HFFc6 (cell line): ENCODE results near the gene ITPR3. TPM values are rescaled to one million over a fixed set of nuclear protein-coding genes. Genes with fewer than 3 reads are reported as not detected.

Experiments used
- DNase-seq: peaks from one replicate; pipeline ENCODE4 v3.0.0-alpha.2; 2018
- H3K27ac Mint-ChIP-seq: 2 replicates; pipeline ENCODE4 v1.8.0; 2020; ENCODE audit warnings: mild to moderate bottlenecking, mixed read lengths
- H3K27me3 Mint-ChIP-seq: 2 replicates; pipeline ENCODE4 v1.8.0; 2021; ENCODE audit warnings: mild to moderate bottlenecking, moderate library complexity, mixed read lengths; ENCODE audit not compliant: insufficient read depth
- H3K36me3 Mint-ChIP-seq: 2 replicates; pipeline ENCODE4 v1.8.0; 2021; ENCODE audit warnings: low read depth, mixed read lengths
- H3K4me1 Mint-ChIP-seq: 2 replicates; pipeline ENCODE4 v1.8.0; 2020; ENCODE audit warnings: low read depth, mixed read lengths
- H3K4me3 Mint-ChIP-seq: 2 replicates; pipeline ENCODE4 v1.8.0; 2020; ENCODE audit warnings: mild to moderate bottlenecking, moderate library complexity, mixed read lengths
- H3K9me3 Mint-ChIP-seq: 2 replicates; pipeline ENCODE4 v1.8.0; 2020; ENCODE audit warnings: mild to moderate bottlenecking, mixed read lengths
- total RNA-seq, 6 experiments: library from RNA; stranded (reverse); fragmentation: NEBNext Ultra II Directional; extraction: Animal tissue kit (Norgen Biotek cat#: 25700); gene quantifications; 2 replicates in 1 of 6; 3 replicates in 5 of 6; pipeline ENCODE4 v1.2.3, GENCODE V29; 2021
- TF ChIP-seq, protein P1 (sequence below): fragments of 200-600 bp; sonication (generic); IDR thresholded peaks from 2 replicates; pipeline ENCODE4 v1.5.0; 2021; ENCODE audit warnings: antibody characterized with exemption, mild to moderate bottlenecking

The ITPR3 gene
- total RNA-seq, 6 experiments from 2014 or later = 20.2 to 30.3 (median 26.9) TPM

DNA sequence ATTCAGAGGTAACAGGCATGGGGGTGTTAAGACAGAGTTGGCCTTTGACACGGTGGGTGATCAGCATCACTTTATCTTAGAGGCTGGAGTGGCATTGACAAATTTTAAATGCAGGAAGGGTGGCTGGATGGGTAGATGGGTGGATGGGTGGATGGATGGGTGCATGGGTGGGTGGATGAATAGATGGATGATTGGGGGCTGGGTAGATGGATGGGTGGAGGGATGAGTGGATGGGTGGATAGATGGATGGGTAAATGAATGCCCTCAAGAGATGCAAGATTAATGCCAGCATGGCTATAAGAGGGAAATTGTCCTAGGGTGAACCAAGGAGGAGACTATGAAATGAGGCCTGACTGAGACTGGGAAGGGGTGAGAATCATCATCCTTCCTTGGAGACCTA lies 18.4 kb downstream of the ITPR3 start:
- DNase-seq = no peak
- TF ChIP-seq, protein P1, sequence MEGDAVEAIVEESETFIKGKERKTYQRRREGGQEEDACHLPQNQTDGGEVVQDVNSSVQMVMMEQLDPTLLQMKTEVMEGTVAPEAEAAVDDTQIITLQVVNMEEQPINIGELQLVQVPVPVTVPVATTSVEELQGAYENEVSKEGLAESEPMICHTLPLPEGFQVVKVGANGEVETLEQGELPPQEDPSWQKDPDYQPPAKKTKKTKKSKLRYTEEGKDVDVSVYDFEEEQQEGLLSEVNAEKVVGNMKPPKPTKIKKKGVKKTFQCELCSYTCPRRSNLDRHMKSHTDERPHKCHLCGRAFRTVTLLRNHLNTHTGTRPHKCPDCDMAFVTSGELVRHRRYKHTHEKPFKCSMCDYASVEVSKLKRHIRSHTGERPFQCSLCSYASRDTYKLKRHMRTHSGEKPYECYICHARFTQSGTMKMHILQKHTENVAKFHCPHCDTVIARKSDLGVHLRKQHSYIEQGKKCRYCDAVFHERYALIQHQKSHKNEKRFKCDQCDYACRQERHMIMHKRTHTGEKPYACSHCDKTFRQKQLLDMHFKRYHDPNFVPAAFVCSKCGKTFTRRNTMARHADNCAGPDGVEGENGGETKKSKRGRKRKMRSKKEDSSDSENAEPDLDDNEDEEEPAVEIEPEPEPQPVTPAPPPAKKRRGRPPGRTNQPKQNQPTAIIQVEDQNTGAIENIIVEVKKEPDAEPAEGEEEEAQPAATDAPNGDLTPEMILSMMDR = no peak
- no peak overlapping the region for H3K4me3 Mint-ChIP-seq
- peaks cover 4% of the 10 kb centered on the region; the same call in 1 of the 2 replicates for H3K36me3 Mint-ChIP-seq
- H3K9me3 Mint-ChIP-seq = no peaks in the 10 kb centered on the region
- H3K4me1 Mint-ChIP-seq = peaks cover 14% of the 10 kb centered on the region
- no peaks in the 10 kb centered on the region; the same call in 1 of the 2 replicates for H3K27me3 Mint-ChIP-seq
- no peak overlapping the region for H3K27ac Mint-ChIP-seq

DNA sequence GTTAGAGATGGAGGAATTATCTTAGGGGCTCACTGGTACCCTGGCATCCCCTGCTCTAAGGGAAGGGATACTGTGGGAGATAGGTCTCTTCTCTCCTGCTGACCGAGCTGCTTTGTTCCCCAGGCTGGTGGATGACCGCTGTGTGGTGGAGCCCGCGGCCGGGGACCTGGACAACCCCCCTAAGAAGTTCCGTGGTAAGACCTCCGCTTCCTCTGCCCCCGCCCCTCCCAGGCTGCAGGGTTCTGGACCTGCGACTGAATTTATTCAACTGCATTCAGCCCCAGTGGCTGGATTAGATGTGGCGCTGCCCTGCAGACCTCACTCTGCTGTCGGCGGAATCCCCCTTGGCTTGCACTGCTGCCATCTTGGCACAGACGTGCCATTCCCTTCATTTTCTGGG lies 19.2 kb downstream of the ITPR3 start:
- H3K9me3 Mint-ChIP-seq = no peaks in the 10 kb centered on the region
- TF ChIP-seq, protein P1 = no peak
- H3K4me3 Mint-ChIP-seq = no peak overlapping the region
- H3K27ac Mint-ChIP-seq = no peak overlapping the region
- H3K4me1 Mint-ChIP-seq = peaks cover 6% of the 10 kb centered on the region
- no peaks in the 10 kb centered on the region; the same call in 1 of the 2 replicates for H3K27me3 Mint-ChIP-seq
- peaks cover 4% of the 10 kb centered on the region; the same call in 1 of the 2 replicates for H3K36me3 Mint-ChIP-seq
- DNase-seq = no peak

DNA sequence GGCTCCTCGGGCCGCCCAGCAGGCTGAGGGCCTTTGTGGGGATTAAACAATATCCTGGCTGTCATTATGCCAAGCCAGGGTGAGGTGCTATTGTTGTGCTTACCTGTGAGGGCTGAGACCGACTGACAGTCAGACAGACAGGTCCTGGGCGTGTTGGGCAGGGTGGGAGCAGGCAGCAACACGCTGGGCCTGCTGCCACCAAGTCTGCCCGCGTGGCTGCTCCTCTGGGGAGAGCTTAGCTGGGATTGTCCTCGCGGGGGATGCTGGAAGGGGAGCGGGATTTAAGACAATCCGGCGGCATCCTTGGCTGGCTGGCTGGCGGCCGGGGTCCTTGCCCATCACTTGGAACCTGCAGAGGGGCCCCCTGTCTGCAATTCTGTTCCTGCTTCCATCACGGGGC lies 20.0 kb downstream of the ITPR3 start:
- DNase-seq = no peak
- Mint-ChIP-seq H3K9me3 (no peaks in the 10 kb centered on the region), H3K4me1 (peaks cover 5% of the 10 kb centered on the region; the same call in 1 of the 2 replicates), H3K36me3 (peaks cover 4% of the 10 kb centered on the region; the same call in 1 of the 2 replicates), H3K27me3 (no peaks in the 10 kb centered on the region; the same call in 1 of the 2 replicates), H3K27ac (no peak overlapping the region), H3K4me3 (no peak overlapping the region)
- TF ChIP-seq, protein P1 = no peak

DNA sequence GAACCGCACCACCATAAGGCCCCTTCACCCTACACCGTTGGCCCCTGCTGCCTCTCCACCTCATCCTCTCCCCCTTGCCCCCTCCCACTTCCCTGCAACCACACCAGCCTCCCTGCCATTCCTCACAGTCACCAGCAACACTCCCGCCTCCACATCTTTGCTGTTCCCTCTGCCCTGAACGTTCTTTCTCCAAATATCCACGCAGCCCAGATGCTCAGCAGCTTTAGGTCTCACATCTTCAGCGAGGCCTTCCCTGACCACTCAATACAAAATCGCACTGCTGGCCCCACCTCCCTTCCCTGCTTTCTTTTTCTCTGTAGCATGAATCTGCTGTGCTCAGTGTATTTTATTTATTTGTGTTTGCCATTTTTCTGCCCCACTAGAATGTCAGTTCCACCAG lies 20.5 kb downstream of the ITPR3 start:
- H3K36me3 Mint-ChIP-seq = peaks cover 4% of the 10 kb centered on the region; the same call in 1 of the 2 replicates
- no peak overlapping the region for H3K27ac Mint-ChIP-seq
- H3K4me1 Mint-ChIP-seq = peaks cover under 1% of the 10 kb centered on the region; the same call in 1 of the 2 replicates
- H3K27me3 Mint-ChIP-seq = no peaks in the 10 kb centered on the region; the same call in 1 of the 2 replicates
- TF ChIP-seq, protein P1 = no peak
- DNase-seq = no peak
- no peak overlapping the region for H3K4me3 Mint-ChIP-seq
- H3K9me3 Mint-ChIP-seq = no peaks in the 10 kb centered on the region

DNA sequence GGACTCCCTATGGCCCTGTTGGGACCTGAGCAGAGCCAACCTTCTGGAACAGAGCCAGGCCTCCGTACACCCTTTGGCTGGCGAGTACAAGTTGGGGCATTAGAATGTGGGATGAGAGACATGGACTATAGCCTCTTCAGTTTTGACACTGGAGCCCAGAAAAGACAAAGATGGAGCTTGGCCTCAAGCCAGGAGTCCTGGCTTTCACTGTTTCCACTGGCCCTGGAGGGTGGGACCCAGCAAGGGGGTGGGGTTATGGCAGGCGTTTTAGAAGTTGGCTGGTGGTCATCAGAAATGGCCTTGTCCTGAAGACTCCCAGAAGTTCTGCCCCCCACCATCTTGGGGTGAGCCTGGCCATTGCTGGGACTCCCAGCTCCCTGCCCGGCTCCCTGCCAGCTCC lies 21.8 kb downstream of the ITPR3 start:
- peaks cover 4% of the 10 kb centered on the region; the same call in 1 of the 2 replicates for H3K36me3 Mint-ChIP-seq
- no peaks in the 10 kb centered on the region for H3K9me3 Mint-ChIP-seq
- H3K27me3 Mint-ChIP-seq = no peaks in the 10 kb centered on the region; the same call in 1 of the 2 replicates
- H3K27ac Mint-ChIP-seq = no peak overlapping the region
- TF ChIP-seq, protein P1 = no peak
- DNase-seq = no peak
- no peaks in the 10 kb centered on the region for H3K4me1 Mint-ChIP-seq
- H3K4me3 Mint-ChIP-seq = no peak overlapping the region

DNA sequence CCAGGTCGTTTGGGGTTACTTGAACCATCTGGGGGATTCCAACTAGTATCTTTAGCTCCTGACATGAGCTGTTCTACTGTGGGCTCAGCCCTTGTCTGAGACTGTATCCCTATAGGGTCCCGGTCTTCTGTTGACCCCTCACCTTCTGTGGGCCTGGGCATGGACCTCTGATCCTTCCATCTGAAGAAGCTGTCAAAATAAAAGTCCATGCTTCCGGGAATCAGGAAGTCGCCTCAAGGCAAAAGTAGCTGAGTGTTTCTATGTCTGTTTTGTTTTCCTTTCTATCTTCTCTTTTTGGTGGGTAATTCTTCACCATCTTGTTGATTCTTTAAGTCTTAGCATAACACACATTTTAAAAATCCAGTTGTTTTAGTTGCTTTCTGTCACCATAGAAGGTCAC lies 30.3 kb downstream of the ITPR3 start:
- no peak for DNase-seq
- peaks cover 3% of the 10 kb centered on the region for H3K27me3 Mint-ChIP-seq
- no peaks in the 10 kb centered on the region for H3K9me3 Mint-ChIP-seq
- peaks cover 9% of the 10 kb centered on the region for H3K4me1 Mint-ChIP-seq
- 0 out of 2 replicates have a peak, but pooled peaks cover 5% of the 10 kb centered on the region for H3K36me3 Mint-ChIP-seq
- TF ChIP-seq, protein P1 = no peak
- no peak overlapping the region for H3K4me3 Mint-ChIP-seq
- H3K27ac Mint-ChIP-seq = no peak overlapping the region
